Hepatocyte (in vitro differentiated cells): Measurements from ENCODE around the gene SSTR3.

Experiments used
- EZH2 ChIP-seq: fragments of 200-600 bp; sonication (generic); IDR thresholded peaks from 2 replicates; pipeline ENCODE4 v1.6.1; 2016; ENCODE audit warnings: antibody characterized with exemption, mild to moderate bottlenecking, borderline replicate concordance
- TF ChIP-seq, protein P1 (sequence below): fragments of 200-600 bp; sonication (generic); IDR thresholded peaks from 2 replicates; pipeline ENCODE4 v1.5.1; 2016; ENCODE audit warnings: antibody characterized with exemption, mild to moderate bottlenecking; ENCODE audit not compliant: poor library complexity

DNA sequence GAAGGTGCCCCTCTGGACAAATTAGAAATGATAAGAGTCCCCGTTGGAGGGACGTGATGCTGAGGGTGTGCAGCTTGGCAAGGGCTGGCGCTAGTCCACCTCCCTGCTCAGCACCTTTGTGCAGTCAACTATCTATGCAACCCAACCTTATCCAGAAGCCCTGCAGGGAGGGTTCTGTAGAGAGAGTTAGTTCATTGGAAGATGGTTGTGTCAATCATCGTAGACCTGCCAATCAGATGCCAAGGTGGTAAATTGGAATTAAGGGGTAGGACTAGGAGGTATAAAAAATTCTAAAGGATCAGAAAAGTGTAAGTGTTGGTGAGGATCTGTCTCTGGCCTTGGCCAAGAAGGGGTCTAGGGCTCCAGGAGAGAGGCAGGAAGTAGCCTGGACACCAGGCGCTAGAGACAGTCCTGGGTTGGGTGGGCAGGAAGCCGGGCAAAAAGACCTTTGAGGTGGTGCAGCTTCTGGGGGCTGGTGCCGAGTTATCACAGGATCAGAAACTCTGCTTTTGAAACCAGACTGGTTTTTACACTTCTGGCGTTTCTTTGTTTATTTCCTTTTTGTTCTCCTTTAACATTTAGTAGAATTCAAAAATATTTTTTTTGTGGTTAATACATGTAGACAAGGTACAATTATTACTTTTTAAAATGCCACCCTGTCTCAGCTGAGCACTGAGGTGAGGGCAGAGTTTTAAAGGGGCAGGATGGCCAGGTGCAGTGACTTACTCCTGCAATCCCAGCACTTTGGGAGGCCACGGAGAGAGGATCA, 25.9 kb downstream of the SSTR3 start:
- TF ChIP-seq, protein P1, sequence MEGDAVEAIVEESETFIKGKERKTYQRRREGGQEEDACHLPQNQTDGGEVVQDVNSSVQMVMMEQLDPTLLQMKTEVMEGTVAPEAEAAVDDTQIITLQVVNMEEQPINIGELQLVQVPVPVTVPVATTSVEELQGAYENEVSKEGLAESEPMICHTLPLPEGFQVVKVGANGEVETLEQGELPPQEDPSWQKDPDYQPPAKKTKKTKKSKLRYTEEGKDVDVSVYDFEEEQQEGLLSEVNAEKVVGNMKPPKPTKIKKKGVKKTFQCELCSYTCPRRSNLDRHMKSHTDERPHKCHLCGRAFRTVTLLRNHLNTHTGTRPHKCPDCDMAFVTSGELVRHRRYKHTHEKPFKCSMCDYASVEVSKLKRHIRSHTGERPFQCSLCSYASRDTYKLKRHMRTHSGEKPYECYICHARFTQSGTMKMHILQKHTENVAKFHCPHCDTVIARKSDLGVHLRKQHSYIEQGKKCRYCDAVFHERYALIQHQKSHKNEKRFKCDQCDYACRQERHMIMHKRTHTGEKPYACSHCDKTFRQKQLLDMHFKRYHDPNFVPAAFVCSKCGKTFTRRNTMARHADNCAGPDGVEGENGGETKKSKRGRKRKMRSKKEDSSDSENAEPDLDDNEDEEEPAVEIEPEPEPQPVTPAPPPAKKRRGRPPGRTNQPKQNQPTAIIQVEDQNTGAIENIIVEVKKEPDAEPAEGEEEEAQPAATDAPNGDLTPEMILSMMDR: no peak
- TF ChIP-seq EZH2: no peak
